HEK293 (cell line): ENCODE results near the gene TTC33.

Source experiments
- CTCF ChIA-PET: fragments of 350-600 bp; formaldehyde crosslinking; extraction: SDS; loops from one replicate; lab custom pipeline; 2021; ENCODE audit warnings: antibody characterized with exemption; lab: Yijun Ruan, JAX
- POLR2A ChIA-PET: fragments of 300-600 bp; formaldehyde crosslinking; extraction: SDS; loops from one replicate; lab custom pipeline; 2020; ENCODE audit warnings: antibody characterized with exemption, inconsistent platforms; lab: Yijun Ruan, JAX
- H3K27ac ChIP-seq: fragments of 200-500 bp; sonication (Bioruptor generic); 2 replicates; pipeline ENCODE4 v1.5.1; 2014; ENCODE audit warnings: low read depth, low read length, control low read depth, inconsistent platforms; ENCODE audit errors: extremely low read depth
- H3K36me3 ChIP-seq, 2 experiments: fragments of 200-500 bp in 1 of 2; sonication (Bioruptor generic) in 1 of 2; 1 replicate in 1 of 2; 2 replicates in 1 of 2; pipeline ENCODE4 v1.5.1; 2014 to 2017; ENCODE audit warnings: inconsistent platforms in 2 of 2, low read length in 2 of 2; ENCODE audit not compliant: control insufficient read depth in 2 of 2, insufficient read depth in 1 of 2
- H3K4me1 ChIP-seq: fragments of 200-500 bp; sonication (Bioruptor generic); 2 replicates; pipeline ENCODE4 v1.5.1; 2014; ENCODE audit warnings: mild to moderate bottlenecking, low read length, inconsistent platforms; ENCODE audit not compliant: control insufficient read depth, insufficient read depth
- H3K4me3 ChIP-seq: 2 replicates; pipeline ENCODE4 v1.5.1; 2011; ENCODE audit warnings: low read depth, mild to moderate bottlenecking, control low read depth, low read length, moderate library complexity
- H3K9me3 ChIP-seq: fragments of 200-500 bp; sonication (Bioruptor generic); 2 replicates; pipeline ENCODE4 v1.5.1; 2014; ENCODE audit warnings: low read depth, low read length, inconsistent platforms; ENCODE audit not compliant: control insufficient read depth, insufficient read depth
- BCL11A ChIP-seq: fragments of 450-650 bp; formaldehyde crosslinking; IDR thresholded peaks from 2 replicates; pipeline ENCODE4 v1.5.1; 2016; ENCODE audit warnings: low read depth, missing biosample characterization, missing genetic modification characterization
- GFI1B ChIP-seq: fragments of 450-650 bp; formaldehyde crosslinking; IDR thresholded peaks from 2 replicates; pipeline ENCODE4 v1.5.1; 2016; ENCODE audit warnings: missing biosample characterization, missing genetic modification characterization
- GLI4 ChIP-seq: fragments of 450-650 bp; formaldehyde crosslinking; IDR thresholded peaks from 2 replicates; pipeline ENCODE4 v1.5.1; 2016; ENCODE audit warnings: missing biosample characterization, missing genetic modification characterization
- KLF8 ChIP-seq: fragments of 450-650 bp; formaldehyde crosslinking; IDR thresholded peaks from 2 replicates; pipeline ENCODE4 v1.5.1; 2016; ENCODE audit warnings: missing biosample characterization, missing genetic modification characterization
- OSR2 ChIP-seq: fragments of 450-650 bp; formaldehyde crosslinking; IDR thresholded peaks from 2 replicates; pipeline ENCODE4 v1.5.1; 2016; ENCODE audit warnings: missing biosample characterization, missing genetic modification characterization
- ZBTB1 ChIP-seq: fragments of 450-650 bp; formaldehyde crosslinking; IDR thresholded peaks from 2 replicates; pipeline ENCODE4 v1.5.1; 2016; ENCODE audit warnings: missing biosample characterization, missing genetic modification characterization
- ZBTB17 ChIP-seq: fragments of 450-650 bp; formaldehyde crosslinking; IDR thresholded peaks from 2 replicates; pipeline ENCODE4 v1.5.1; 2016; ENCODE audit warnings: missing biosample characterization, missing genetic modification characterization
- ZBTB48 ChIP-seq: fragments of 450-650 bp; formaldehyde crosslinking; IDR thresholded peaks from 2 replicates; pipeline ENCODE4 v1.5.1; 2016; ENCODE audit warnings: missing biosample characterization, missing genetic modification characterization
- ZBTB8A ChIP-seq: fragments of 450-650 bp; formaldehyde crosslinking; IDR thresholded peaks from 2 replicates; pipeline ENCODE4 v1.5.1; 2016; ENCODE audit warnings: missing biosample characterization, missing genetic modification characterization
- ZNF155 ChIP-seq: fragments of 450-650 bp; formaldehyde crosslinking; IDR thresholded peaks from 2 replicates; pipeline ENCODE4 v1.5.1; 2016; ENCODE audit warnings: missing biosample characterization, missing genetic modification characterization
- ZNF202 ChIP-seq: fragments of 450-650 bp; formaldehyde crosslinking; IDR thresholded peaks from 2 replicates; pipeline ENCODE4 v1.5.1; 2016; ENCODE audit warnings: missing biosample characterization, missing genetic modification characterization, borderline replicate concordance
- ZNF23 ChIP-seq: fragments of 450-650 bp; formaldehyde crosslinking; IDR thresholded peaks from 2 replicates; pipeline ENCODE4 v1.5.1; 2016; ENCODE audit warnings: missing biosample characterization, missing genetic modification characterization, borderline replicate concordance
- ZNF274 ChIP-seq, 2 experiments: fragments of 200-500 bp in 1 of 2; fragments of 450-650 bp in 1 of 2; sonication (Bioruptor generic) in 1 of 2; formaldehyde crosslinking in 1 of 2; IDR thresholded peaks; 2 replicates each; pipeline versions ENCODE4 v1.5.1 to v1.6.1; 2014 to 2016; ENCODE audit warnings: borderline replicate concordance in 1 of 2, inconsistent platforms in 1 of 2, low read length in 1 of 2, missing biosample characterization in 1 of 2, missing genetic modification characterization in 1 of 2
- ZNF510 ChIP-seq: fragments of 450-650 bp; formaldehyde crosslinking; IDR thresholded peaks from 2 replicates; pipeline ENCODE4 v1.5.1; 2018; ENCODE audit warnings: mild to moderate bottlenecking, missing genetic modification characterization, missing biosample characterization; ENCODE audit not compliant: insufficient replicate concordance
- ZNF514 ChIP-seq: fragments of 450-650 bp; formaldehyde crosslinking; IDR thresholded peaks from 2 replicates; pipeline ENCODE4 v1.5.1; 2016; ENCODE audit warnings: missing biosample characterization, missing genetic modification characterization
- ZNF768 ChIP-seq: fragments of 450-650 bp; formaldehyde crosslinking; IDR thresholded peaks from 2 replicates; pipeline ENCODE4 v1.5.1; 2018; ENCODE audit warnings: missing biosample characterization, mild to moderate bottlenecking, missing genetic modification characterization
- TF ChIP-seq, protein P1 (sequence below): fragments of 450-650 bp; formaldehyde crosslinking; IDR thresholded peaks from 2 replicates; pipeline ENCODE4 v1.5.1; 2016; ENCODE audit warnings: missing biosample characterization, missing genetic modification characterization
- TF ChIP-seq, protein P2 (sequence below): fragments of 450-650 bp; formaldehyde crosslinking; IDR thresholded peaks from 2 replicates; pipeline ENCODE4 v1.5.1; 2016; ENCODE audit warnings: missing biosample characterization, missing genetic modification characterization
- TF ChIP-seq, protein P3 (sequence below): fragments of 450-650 bp; formaldehyde crosslinking; IDR thresholded peaks from 2 replicates; pipeline ENCODE4 v1.5.0; 2017; ENCODE audit warnings: missing biosample characterization, missing genetic modification characterization, borderline replicate concordance

TTC33 gene

DNA sequence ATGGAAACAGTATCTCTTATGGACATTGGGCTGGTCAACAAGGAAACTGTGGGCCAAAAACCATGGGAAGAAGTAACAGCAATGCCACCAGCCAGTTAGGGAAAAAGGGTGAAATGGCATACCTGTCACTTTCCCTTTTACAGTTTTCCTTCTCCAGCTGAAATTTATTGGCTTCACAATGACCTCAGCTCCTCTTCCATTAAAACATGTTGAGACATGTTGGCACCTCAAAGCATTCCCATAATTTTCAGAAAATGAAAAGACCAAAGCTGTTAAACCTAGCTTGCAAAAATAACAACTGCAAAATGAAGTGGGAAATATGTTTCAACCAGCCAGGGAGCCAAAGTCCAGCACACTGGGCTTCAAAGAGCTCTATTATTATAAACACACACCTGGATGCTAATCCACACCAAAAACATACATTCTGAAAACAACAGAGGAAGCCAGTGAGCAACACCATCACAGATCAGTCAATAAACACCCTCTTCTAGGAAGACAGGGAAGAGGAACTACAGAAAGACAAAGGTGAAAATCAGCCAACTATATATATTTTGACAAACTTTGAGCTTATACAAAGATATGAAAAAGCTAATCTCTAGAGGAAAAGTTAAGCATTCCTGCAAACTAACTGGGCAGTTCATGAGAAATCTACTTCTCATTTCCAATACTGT lies 154.4 kb downstream of the TTC33 start (continued):
- TF ChIP-seq ZBTB48 (tag by site-specific recombination) (no peak), ZNF202 (tag by site-specific recombination) (no peak), OSR2 (tag by site-specific recombination) (0 out of 2 replicates have a peak, but pooled peaks have one; percentile 8), ZBTB17 (tag by site-specific recombination) (no peak), ZNF510 (tag by site-specific recombination) (no peak)
- TF ChIP-seq, protein P1, sequence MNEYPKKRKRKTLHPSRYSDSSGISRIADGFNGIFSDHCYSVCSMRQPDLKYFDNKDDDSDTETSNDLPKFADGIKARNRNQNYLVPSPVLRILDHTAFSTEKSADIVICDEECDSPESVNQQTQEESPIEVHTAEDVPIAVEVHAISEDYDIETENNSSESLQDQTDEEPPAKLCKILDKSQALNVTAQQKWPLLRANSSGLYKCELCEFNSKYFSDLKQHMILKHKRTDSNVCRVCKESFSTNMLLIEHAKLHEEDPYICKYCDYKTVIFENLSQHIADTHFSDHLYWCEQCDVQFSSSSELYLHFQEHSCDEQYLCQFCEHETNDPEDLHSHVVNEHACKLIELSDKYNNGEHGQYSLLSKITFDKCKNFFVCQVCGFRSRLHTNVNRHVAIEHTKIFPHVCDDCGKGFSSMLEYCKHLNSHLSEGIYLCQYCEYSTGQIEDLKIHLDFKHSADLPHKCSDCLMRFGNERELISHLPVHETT (tag by site-specific recombination): no peak

DNA sequence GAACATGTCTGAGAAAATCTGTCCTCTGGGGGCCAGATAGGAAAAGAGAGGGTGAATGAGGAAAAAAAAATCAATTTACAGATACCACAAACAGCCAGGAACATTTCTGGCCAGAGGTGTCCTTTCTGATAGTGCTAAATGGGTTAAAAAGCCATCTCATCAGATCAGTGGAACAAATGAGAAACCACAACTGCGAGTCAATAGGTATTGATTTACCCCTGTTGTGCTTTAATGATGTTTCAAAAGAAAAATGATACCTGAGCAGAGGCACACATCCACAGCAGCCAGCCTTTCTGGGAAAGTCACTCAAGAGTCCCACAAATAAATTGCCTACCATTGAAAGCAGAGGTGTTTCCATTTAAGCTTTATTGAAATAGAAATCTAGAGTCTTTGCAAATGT lies 155.4 kb downstream of the TTC33 start:
- Histone ChIP-seq H3K4me1 (0 out of 2 replicates have a peak, but pooled peaks cover 2% of the 10 kb centered on the region), H3K36me3 (no peaks in the 10 kb centered on the region), H3K4me3 (no peak overlapping the region), H3K9me3 (no peaks in the 10 kb centered on the region), H3K27ac (no peak overlapping the region)
- no peak for TF ChIP-seq ZNF274 (IDR thresholded peaks at IDR 0.05; ENCODE audit: low read length)
- TF ChIP-seq ZNF274 (tag by site-specific recombination; IDR thresholded peaks at IDR 0.05; ENCODE audit: borderline replicate concordance): no peak
- no peak for TF ChIP-seq ZNF23 (tag by site-specific recombination)
- no peak for TF ChIP-seq ZNF155 (tag by site-specific recombination)
- TF ChIP-seq, protein P2, sequence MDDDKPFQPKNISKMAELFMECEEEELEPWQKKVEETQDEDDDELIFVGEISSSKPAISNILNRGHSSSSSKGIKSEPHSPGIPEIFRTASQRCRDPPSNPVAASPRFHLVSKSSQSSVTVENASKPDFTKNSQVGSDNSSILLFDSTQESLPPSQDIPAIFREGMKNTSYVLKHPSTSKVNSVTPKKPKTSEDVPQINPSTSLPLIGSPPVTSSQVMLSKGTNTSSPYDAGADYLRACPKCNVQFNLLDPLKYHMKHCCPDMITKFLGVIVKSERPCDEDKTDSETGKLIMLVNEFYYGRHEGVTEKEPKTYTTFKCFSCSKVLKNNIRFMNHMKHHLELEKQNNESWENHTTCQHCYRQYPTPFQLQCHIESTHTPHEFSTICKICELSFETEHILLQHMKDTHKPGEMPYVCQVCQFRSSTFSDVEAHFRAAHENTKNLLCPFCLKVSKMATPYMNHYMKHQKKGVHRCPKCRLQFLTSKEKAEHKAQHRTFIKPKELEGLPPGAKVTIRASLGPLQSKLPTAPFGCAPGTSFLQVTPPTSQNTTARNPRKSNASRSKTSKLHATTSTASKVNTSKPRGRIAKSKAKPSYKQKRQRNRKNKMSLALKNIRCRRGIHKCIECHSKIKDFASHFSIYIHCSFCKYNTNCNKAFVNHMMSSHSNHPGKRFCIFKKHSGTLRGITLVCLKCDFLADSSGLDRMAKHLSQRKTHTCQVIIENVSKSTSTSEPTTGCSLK (tag by site-specific recombination): no peak
- no peak for TF ChIP-seq ZNF768 (tag by site-specific recombination)
- TF ChIP-seq ZBTB1 (tag by site-specific recombination): no peak
- TF ChIP-seq GLI4 (tag by site-specific recombination): no peak
- TF ChIP-seq, protein P3, sequence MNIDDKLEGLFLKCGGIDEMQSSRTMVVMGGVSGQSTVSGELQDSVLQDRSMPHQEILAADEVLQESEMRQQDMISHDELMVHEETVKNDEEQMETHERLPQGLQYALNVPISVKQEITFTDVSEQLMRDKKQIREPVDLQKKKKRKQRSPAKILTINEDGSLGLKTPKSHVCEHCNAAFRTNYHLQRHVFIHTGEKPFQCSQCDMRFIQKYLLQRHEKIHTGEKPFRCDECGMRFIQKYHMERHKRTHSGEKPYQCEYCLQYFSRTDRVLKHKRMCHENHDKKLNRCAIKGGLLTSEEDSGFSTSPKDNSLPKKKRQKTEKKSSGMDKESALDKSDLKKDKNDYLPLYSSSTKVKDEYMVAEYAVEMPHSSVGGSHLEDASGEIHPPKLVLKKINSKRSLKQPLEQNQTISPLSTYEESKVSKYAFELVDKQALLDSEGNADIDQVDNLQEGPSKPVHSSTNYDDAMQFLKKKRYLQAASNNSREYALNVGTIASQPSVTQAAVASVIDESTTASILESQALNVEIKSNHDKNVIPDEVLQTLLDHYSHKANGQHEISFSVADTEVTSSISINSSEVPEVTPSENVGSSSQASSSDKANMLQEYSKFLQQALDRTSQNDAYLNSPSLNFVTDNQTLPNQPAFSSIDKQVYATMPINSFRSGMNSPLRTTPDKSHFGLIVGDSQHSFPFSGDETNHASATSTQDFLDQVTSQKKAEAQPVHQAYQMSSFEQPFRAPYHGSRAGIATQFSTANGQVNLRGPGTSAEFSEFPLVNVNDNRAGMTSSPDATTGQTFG (tag by site-specific recombination): no peak
- no peak for TF ChIP-seq KLF8
- TF ChIP-seq ZBTB8A (tag by site-specific recombination): no peak
- no peak for TF ChIP-seq GFI1B (tag by site-specific recombination)
- POLR2A ChIA-PET: no interaction called here
- CTCF ChIA-PET: no interaction called here

DNA sequence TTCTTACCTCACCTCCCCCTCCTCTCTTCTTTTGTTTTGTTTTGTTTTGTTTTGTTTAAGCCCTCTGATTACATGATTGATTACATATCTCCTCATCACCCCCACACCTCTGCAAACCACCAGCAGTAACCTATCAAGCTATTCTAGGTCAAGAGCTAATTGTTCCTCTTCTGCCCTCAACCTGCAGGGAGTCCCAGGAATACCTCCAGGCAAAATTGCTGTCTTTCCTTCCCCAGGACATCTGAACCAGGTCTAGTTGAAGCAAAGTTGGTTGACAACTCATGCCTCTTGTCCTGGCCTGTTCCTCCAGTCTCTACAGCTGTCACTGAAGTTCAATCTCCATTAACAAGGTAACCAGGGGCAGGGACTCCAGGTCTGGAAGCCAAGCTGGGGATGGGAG lies 156.1 kb downstream of the TTC33 start:
- Histone ChIP-seq H3K4me1 (0 out of 2 replicates have a peak, but pooled peaks cover 2% of the 10 kb centered on the region), H3K27ac (no peak overlapping the region), H3K4me3 (no peak overlapping the region), H3K9me3 (no peaks in the 10 kb centered on the region), H3K36me3 (no peaks in the 10 kb centered on the region)
- TF ChIP-seq ZNF514 (no peak), BCL11A (tag by site-specific recombination) (no peak)
- CTCF ChIA-PET: interaction anchor here (0.6 kb wide), 1 partner anchor 84 kb away, joined by 3 read pairs; no protein-coding TSS in a partner anchor
- POLR2A ChIA-PET: no interaction called here
